Measurements from ENCODE around the gene GTF3C1.
"Not testable (repeated sequence)": the region's sequence is repeated elsewhere in the genome, so short reads cannot be mapped to it uniquely, and the experiment has no call there.

The GTF3C1 gene

GRCh38 chr16:27464626-27465482 lies 84.9 kb downstream of the GTF3C1 start:
- in situ Hi-C loops (cut with MboI; ENCODE audit: low sequenced_read_pairs) = no loop called here

GRCh38 chr16:27463741-27464591 lies 85.7 kb downstream of the GTF3C1 start:
- in situ Hi-C loops (cut with MboI; ENCODE audit: low sequenced_read_pairs) = no loop called here

GRCh38 chr16:27462846-27463682 lies 86.6 kb downstream of the GTF3C1 start:
- in situ Hi-C loops (cut with MboI; ENCODE audit: low sequenced_read_pairs) = no loop called here

- in situ Hi-C loops (cut with MboI; ENCODE audit: low sequenced_read_pairs) = no loop called here
Measured at GRCh38 chr16:27462200-27462845, 87.4 kb downstream of the GTF3C1 start.

GRCh38 chr16:27461483-27462171 lies 88.1 kb downstream of the GTF3C1 start:
- in situ Hi-C loops (cut with MboI; ENCODE audit: low sequenced_read_pairs) = no loop called here

GRCh38 chr16:27460663-27461482 lies 88.8 kb downstream of the GTF3C1 start:
- in situ Hi-C loops (cut with MboI; ENCODE audit: low sequenced_read_pairs) = no loop called here

- in situ Hi-C loops (cut with MboI; ENCODE audit: low sequenced_read_pairs) = no loop called here
Measured at GRCh38 chr16:27460213-27460612, 89.5 kb downstream of the GTF3C1 start.

GRCh38 chr16:27458987-27459688 lies 90.6 kb downstream of the GTF3C1 start:
- in situ Hi-C loops (cut with MboI; ENCODE audit: low sequenced_read_pairs) = no loop called here

GRCh38 chr16:27458258-27458657 lies 91.5 kb downstream of the GTF3C1 start:
- in situ Hi-C loops (cut with MboI; ENCODE audit: low sequenced_read_pairs) = no loop called here

GRCh38 chr16:27457605-27457900 lies 92.2 kb downstream of the GTF3C1 start:
- in situ Hi-C loops (cut with MboI; ENCODE audit: low sequenced_read_pairs) = not testable (repeated sequence)

- in situ Hi-C loops (cut with MboI; ENCODE audit: low sequenced_read_pairs) = no loop called here
Measured at GRCh38 chr16:27455700-27456099, 94.0 kb downstream of the GTF3C1 start.

- in situ Hi-C loops (cut with MboI; ENCODE audit: low sequenced_read_pairs) = no loop called here
Measured at GRCh38 chr16:27453494-27453825, 96.3 kb downstream of the GTF3C1 start.

- in situ Hi-C loops (cut with MboI; ENCODE audit: low sequenced_read_pairs) = no loop called here
Measured at GRCh38 chr16:27452569-27453493, 96.9 kb downstream of the GTF3C1 start.

GRCh38 chr16:27450196-27450549 lies 99.5 kb downstream of the GTF3C1 start:
- in situ Hi-C loops (cut with MboI; ENCODE audit: low sequenced_read_pairs) = no loop called here

GRCh38 chr16:27449434-27450195 lies 100.1 kb downstream of the GTF3C1 start:
- in situ Hi-C loops (cut with MboI; ENCODE audit: low sequenced_read_pairs) = no loop called here

GRCh38 chr16:27448532-27449433 lies 100.9 kb downstream of the GTF3C1 start:
- in situ Hi-C loops (cut with MboI; ENCODE audit: low sequenced_read_pairs) = no loop called here
